Activated gamma-delta T cell treated with Interleukin-2 at 50 U/mL for 16 hours (primary cell): ENCODE measurements around the gene GRK6.

Experiments
- DNase-seq: peaks from one replicate; pipeline ENCODE4 v3.0.0-alpha.2; 2020

GRK6 gene

GRCh38 chr5:177426566-177427210, at the start of gene GRK6:
Gene GRK6 (plus strand): TSS chr5:177426676. CDS start chr5:177426846, 170 bp downstream.
- DNase-seq: peak; percentile 64

GRCh38 chr5:177377851-177378776, 48.4 kb upstream of the GRK6 start:
- no peak for DNase-seq

DNA sequence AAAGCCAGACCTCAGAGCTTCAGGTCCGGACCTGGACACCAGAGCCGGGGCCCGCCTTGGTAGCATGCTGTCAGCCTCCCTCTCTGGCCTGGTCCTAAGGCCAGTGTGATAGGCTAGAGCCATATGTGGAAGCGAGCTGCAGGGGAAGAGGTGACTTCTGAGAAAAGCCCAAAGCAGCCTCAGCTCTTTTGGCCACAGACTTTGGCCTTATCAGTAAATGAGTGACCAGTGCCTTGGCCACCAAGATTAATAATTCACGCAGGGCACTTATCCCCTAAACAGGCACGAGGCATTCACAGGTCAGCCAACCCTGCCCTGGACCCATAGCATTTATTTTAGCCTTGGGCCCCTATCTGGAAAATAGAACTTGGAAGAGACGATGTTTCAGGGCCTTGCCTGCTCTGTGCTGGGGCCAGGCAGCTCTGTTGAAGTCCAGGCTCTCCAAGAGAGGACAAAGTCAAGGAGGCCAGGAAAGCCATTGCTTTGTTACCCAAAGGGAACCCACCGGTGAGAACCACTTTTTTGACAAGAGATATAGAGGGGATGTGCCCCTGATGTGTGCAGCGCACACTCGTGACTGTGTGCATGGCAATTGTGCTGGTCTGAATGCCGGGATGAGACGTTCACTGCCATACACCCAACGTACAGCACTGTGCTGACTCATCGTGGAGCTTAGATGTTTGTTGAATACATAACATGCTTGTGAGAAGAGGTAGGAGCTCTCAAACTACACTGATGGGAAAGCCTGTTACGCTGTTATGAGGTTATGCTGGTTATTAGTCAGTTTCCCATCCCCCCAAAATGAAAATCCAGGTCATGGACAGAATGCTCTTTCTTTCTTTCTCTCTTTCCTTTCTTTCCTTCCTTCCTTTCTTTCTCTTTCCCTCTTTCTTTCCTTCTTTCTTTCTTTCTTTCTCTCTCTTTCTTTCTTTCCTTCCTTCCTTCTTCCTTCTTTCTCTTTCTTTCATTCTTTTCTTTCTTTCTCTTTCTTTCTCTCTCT, 47.3 kb upstream of the GRK6 start:
- no peak for DNase-seq

DNA sequence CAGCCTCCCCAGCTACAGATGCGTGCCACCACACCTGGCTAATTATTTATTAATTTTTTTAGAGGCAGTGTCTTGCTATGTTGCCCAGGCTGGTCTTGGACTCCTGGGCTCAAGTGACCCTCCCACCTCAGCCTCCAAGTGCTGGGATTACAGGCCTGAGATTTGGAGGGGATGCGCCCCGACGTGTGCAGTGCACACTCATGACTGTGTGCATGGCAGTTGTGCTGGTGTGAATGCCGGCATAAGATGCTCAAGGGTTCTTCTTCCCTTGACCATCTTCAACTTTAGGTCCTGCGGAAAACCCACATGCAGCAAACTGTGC, 45.7 kb upstream of the GRK6 start:
- DNase-seq: no peak

DNA sequence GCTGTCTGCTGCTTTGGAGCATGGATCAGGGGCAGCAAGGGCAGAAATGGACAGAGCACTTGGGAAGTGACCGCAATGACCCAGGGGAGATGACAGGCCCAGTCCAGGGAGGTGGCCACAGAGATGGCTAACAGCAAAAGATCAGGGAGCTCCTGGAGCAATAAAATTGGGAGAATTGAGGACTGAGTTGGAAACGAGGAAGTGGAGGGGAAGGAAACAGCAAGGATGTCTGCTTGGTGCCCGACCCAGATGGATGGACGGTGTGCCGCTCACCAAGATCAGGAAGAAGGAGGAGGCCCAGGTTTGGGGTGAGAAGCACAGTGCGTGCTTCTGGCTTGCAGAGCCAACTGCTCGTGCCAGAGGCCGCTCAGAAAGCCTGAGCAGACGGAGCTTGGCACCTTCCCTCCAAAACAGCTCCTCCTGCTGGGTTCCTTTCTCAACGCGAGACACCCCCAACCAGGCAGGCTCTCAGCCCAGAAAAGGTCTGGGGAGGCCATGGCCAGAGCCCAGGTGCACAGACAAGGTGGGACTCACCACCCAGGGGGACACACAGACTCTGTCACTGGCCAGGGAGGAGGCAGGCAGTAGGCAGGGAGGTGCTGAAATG, 44.0 kb upstream of the GRK6 start:
- no peak for DNase-seq

- DNase-seq: no peak
Observed at GRCh38 chr5:177383181-177383580, 43.3 kb upstream of the GRK6 start.

DNA sequence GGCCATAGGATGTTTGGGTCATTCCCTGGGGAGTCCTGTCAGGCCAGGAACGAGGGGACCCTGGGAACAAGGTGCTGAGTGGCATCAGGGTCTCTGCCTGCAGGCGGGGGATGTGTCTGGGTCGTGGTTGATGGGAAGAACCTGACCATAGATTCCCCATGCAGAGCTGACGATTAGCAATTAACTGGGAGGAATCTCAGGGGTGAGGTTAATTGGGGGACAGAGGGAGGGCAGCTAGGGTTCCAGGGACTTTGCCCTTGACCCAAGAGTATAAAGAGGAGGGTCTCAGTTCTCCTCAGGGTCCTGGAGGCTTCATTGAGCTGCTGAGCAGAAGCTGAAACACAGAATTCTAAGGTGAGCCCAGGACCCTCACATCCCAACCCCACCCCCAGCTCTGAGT, 42.3 kb upstream of the GRK6 start, which contains the start of gene SLC34A1:
Gene SLC34A1 (plus strand): TSS at position 301 of the 400 bp plus-strand sequence. CDS start 1,308 bp downstream, outside the sequence.
- DNase-seq: no peak

DNA sequence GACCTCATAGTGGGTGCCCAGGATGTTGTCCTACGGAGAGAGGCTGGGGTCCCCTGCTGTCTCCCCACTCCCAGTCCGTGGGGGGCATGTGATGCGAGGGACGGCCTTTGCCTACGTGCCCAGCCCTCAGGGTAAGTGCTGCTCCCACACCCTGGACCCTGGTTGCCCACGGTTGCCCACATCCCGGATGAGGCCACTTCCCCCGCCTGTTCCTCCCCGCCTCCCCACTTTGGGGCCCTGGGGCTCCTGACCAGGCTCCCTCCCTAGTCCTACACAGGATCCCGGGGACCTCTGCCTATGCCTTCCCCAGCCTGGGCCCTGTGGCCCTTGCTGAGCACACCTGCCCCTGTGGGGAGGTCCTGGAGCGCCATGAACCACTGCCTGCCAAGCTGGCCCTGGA, 40.8 kb upstream of the GRK6 start:
- DNase-seq: no peak

GRCh38 chr5:177386542-177386941, 39.9 kb upstream of the GRK6 start:
- DNase-seq: no peak

DNA sequence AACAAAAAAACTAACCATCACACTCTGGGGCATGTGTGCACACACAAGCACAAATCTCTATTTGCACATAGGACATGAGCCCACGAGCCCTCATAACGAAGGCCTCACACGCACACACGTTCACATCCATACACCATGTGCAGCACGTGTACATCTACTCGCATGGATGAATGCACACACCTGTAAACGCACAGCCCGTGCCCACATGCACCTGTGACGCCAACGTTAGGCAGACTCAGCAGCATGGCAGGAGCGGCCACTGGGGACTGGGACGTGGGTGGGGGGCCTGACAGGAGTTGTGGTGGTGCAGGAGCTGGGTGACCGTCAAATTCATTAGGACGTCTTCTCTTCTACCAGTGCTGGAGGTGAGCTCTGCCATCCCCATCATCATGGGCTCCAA, 39.1 kb upstream of the GRK6 start:
- no peak for DNase-seq

DNA sequence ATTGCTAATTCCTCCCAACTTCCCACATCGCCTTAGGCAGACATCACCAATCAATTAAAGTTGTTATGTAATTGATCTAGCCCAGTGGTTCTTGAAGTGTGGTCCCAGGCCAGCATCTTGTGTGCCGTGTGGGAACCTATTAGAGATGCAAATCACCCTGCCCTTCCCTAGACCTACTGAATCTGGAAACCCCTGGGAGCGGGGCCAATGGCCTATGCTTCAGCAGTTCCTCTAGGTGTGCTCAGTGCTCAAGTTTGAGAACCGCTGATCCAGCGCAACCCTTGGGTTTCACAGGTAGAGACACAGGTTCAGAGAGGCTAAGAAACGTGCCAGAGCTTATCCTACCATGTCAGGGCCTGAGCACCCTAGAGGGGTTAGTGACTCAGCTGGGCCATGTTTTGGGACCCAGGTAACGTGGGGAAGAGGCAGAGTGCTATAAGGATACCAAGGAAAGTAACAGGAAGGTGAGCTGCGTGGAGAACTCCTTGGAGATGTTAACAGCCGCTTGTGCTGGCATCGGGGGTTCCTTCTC, 37.9 kb upstream of the GRK6 start:
- no peak for DNase-seq

DNA sequence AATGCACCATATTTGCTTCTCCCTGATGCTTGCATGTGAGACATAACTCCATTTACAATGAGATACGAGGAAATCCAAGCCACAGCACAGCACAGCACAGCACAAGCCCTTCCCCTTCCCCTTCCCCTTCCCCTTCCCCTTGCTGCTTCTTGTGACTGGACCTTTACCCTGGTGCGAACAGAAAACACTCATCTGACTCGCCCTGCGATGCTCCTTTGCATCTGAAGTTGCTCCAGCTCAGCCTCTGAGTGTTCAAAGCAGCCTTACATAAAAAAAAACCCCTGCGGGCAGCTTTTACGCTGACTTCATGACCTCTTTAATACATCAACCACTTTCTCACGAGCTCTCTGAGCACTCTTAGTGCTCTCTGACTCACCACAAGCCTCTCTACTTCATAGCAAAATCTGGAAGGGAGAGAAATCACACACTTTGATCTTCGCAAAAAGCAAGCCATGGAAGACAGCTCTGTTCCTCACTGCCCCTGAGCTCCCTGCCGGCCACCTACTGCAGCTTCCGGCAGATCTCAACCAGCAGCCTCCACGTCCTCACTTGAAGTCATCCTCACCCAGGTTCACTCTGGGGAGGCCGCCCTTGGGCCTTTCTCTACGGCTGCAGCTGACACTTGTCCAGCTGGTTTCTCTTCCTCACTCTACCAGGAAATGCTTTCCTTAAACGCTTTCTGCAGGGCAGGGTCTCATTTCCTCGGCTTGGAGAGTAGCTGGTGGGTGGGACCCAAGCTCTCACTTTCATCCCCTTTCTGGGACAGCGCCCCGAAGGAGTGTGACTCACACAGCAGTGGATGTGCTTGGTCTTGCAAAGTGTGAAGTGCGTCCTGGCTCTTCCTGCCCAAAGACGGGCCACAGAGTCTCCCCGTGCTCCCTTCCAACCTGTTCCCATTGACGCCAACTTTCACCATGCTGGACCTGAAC, 37.0 kb upstream of the GRK6 start:
- peak; percentile 58 for DNase-seq

DNA sequence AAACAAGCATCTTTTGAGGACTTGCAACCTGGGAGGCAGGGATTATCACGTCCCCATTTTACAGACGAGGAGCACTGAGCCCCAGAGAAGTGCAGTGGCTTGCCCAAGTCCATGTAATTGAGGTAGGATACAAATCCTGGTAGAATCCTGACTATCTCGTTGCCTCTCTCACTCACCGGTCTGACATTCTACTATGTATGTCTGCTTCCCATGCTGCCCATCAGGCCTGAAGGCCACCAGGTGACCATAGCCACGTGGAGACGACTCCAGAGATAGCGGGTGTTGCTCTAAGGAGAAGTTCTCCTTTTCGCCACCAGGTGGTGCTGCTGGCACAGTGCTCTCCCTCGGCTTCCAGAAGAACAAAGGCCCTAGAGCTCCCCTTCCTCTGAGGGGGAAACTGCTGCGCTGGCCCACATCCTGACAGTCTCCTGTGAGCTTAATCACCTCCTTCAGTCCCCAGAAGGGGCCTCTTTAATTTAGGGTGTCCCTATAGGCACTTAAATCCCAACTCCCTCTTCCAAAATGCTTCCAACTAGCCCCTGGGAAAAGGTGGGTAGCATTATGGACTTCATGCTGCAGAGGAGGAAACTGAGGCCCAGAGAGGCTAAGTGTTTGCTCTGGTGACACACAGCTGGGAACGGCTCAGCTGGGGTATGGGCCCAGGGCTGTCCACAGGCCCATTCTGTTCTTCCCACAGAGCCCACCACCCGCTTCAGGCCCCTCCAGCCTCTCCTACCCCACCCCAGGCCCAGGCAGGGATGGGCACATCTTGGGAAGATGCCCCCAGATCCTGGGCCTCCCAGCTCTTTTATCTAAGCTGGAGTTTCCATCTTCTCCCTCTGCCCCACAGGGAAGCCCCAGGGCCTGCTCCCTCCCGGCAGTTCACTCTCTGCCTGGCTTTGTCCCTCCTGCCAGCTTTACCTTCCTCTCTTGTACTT, 35.8 kb upstream of the GRK6 start:
- DNase-seq: peak; percentile 88

- no peak for DNase-seq
Observed at GRCh38 chr5:177392765-177393164, 33.7 kb upstream of the GRK6 start.

- no peak for DNase-seq
Observed at GRCh38 chr5:177393206-177393765, 33.2 kb upstream of the GRK6 start.

DNA sequence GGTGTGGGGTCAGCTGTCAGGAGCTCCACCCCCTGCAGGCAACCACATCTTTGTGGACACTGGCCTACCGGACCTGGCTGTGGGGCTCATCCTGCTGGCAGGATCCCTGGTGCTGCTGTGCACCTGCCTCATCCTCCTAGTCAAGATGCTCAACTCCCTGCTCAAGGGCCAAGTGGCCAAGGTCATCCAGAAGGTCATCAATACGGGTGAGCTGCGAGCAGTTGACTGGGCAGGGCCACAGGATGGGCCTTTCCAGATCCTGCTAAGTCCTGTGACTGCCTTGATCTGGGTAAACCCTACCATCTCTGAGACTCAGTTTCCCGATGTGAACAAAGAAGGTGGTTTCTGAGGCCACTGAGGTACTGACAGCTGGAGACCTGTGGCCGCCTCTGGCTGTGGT, 32.5 kb upstream of the GRK6 start:
- DNase-seq: no peak

- no peak for DNase-seq
Observed at GRCh38 chr5:177396078-177396477, 30.4 kb upstream of the GRK6 start.

- DNase-seq: no peak
Observed at GRCh38 chr5:177396807-177397206, 29.7 kb upstream of the GRK6 start.

GRCh38 chr5:177397875-177398390, 28.5 kb upstream of the GRK6 start:
- no peak for DNase-seq
